IMR-90 (cell line): ENCODE data around the gene ABTB2. TPM values are rescaled to one million over a fixed set of nuclear protein-coding genes. Genes with fewer than 3 reads are reported as not detected.

Experiments used
- ATAC-seq: fragments of 200-7000 bp; cut with Tn5 transposase; 2 replicates; pipeline ENCODE4 v1.9.1; 2020; ENCODE audit warnings: low read depth, mild to moderate bottlenecking, moderate library complexity
- BruUV-seq: library from RNA; stranded (reverse); fragments of 400-500 nt; replicated peaks from 2 replicates; lab custom pipeline; 2021; lab: Mats Ljungman, UMichigan
- CTCF ChIA-PET: fragments of 300-600 bp; formaldehyde crosslinking; extraction: SDS; loops from one replicate; lab custom pipeline; 2021; ENCODE audit warnings: antibody characterized with exemption; lab: Yijun Ruan, JAX
- POLR2A ChIA-PET: fragments of 300-600 bp; sonication (Branson Sonifier 250); formaldehyde crosslinking; loops from one replicate; lab custom pipeline; 2022; ENCODE audit warnings: antibody characterized with exemption; ENCODE audit not compliant: unreplicated experiment; lab: Charles Lee
- DNase-seq: peaks from one replicate; pipeline ENCODE4 v3.0.0; 2013
- H2AFZ ChIP-seq: replicated peaks from 2 replicates; pipeline ENCODE3; 2013; ENCODE audit warnings: low read length, mild to moderate bottlenecking; ENCODE audit not compliant: poor library complexity
- H2AK5ac ChIP-seq: 2 replicates; pipeline ENCODE4 v1.6.1; 2013; ENCODE audit warnings: low read depth, low read length, inconsistent platforms
- H2AK9ac ChIP-seq: replicated peaks from 2 replicates; pipeline ENCODE3; 2013; ENCODE audit warnings: mild to moderate bottlenecking, low read depth, low read length, moderate library complexity; ENCODE audit not compliant: poor library complexity
- H2BK120ac ChIP-seq: 2 replicates; pipeline ENCODE4 v1.6.1; 2013; ENCODE audit warnings: low read depth, low read length, inconsistent platforms
- H2BK15ac ChIP-seq: 3 replicates; pipeline ENCODE4 v1.6.1; 2013; ENCODE audit warnings: low read depth, low read length, inconsistent platforms
- H2BK20ac ChIP-seq: 2 replicates; pipeline ENCODE4 v1.6.1; 2013; ENCODE audit warnings: low read depth, mild to moderate bottlenecking, inconsistent platforms, low read length, moderate library complexity
- H2BK5ac ChIP-seq: 2 replicates; pipeline ENCODE4 v1.6.1; 2013; ENCODE audit warnings: mild to moderate bottlenecking, low read depth, low read length, inconsistent platforms; ENCODE audit not compliant: poor library complexity, severe bottlenecking
- H3K14ac ChIP-seq: replicated peaks from 2 replicates; pipeline ENCODE4 v1.6.1; 2013; ENCODE audit warnings: low read depth, low read length, inconsistent platforms
- H3K18ac ChIP-seq: 2 replicates; pipeline ENCODE4 v1.6.1; 2013; ENCODE audit warnings: low read depth, low read length, control low read depth
- H3K23ac ChIP-seq: 2 replicates; pipeline ENCODE4 v1.6.1; 2013; ENCODE audit warnings: low read depth, low read length, inconsistent platforms
- H3K27ac ChIP-seq: 2 replicates; pipeline ENCODE4 v1.5.1; 2013; ENCODE audit warnings: mild to moderate bottlenecking, control low read depth, low read length; ENCODE audit not compliant: insufficient read depth
- H3K27me3 ChIP-seq: 2 replicates; pipeline ENCODE4 v1.6.1; 2013; ENCODE audit warnings: low read length; ENCODE audit not compliant: control insufficient read depth, insufficient read depth
- H3K36me3 ChIP-seq: 2 replicates; pipeline ENCODE4 v1.6.1; 2013; ENCODE audit warnings: low read length, mixed read lengths; ENCODE audit not compliant: control insufficient read depth, insufficient read depth
- H3K4ac ChIP-seq: 2 replicates; pipeline ENCODE4 v1.6.1; 2013; ENCODE audit warnings: low read depth, low read length, inconsistent platforms
- H3K4me1 ChIP-seq: 2 replicates; pipeline ENCODE4 v1.6.1; 2013; ENCODE audit warnings: low read length, mixed read lengths; ENCODE audit not compliant: control insufficient read depth, insufficient read depth
- H3K4me2 ChIP-seq: 2 replicates; pipeline ENCODE4 v1.6.1; 2013; ENCODE audit warnings: low read depth, mild to moderate bottlenecking, control low read depth, low read length, moderate library complexity
- H3K4me3 ChIP-seq: 2 replicates; pipeline ENCODE4 v1.5.1; 2013; ENCODE audit warnings: low read depth, mild to moderate bottlenecking, control low read depth, low read length, moderate library complexity; ENCODE audit not compliant: insufficient read depth
- H3K56ac ChIP-seq: 2 replicates; pipeline ENCODE4 v1.6.1; 2013; ENCODE audit warnings: low read length, inconsistent platforms; ENCODE audit not compliant: insufficient read depth; ENCODE audit errors: extremely low read depth
- H3K79me1 ChIP-seq, 2 experiments: 2 replicates each; pipeline ENCODE4 v1.6.1; 2013; ENCODE audit warnings: low read length in 2 of 2, inconsistent platforms in 1 of 2, low read depth in 1 of 2
- H3K9ac ChIP-seq: 2 replicates; pipeline ENCODE4 v1.6.1; 2013; ENCODE audit warnings: low read depth, low read length, control low read depth
- H3K9me1 ChIP-seq: 2 replicates; pipeline ENCODE4 v1.6.1; 2013; ENCODE audit warnings: low read length, inconsistent platforms; ENCODE audit not compliant: insufficient read depth
- H3K9me3 ChIP-seq: 2 replicates; pipeline ENCODE4 v1.6.1; 2013; ENCODE audit warnings: low read length; ENCODE audit not compliant: control insufficient read depth, insufficient read depth
- H4K20me1 ChIP-seq: 2 replicates; pipeline ENCODE4 v1.6.1; 2013; ENCODE audit warnings: low read length, inconsistent platforms; ENCODE audit not compliant: insufficient read depth
- H4K5ac ChIP-seq: 2 replicates; pipeline ENCODE4 v1.6.1; 2013; ENCODE audit warnings: mild to moderate bottlenecking, low read depth, low read length, control low read depth
- H4K8ac ChIP-seq, 2 experiments: 2 replicates each; pipeline ENCODE4 v1.6.1; 2013; ENCODE audit warnings: low read depth in 2 of 2, low read length in 2 of 2, control low read depth in 1 of 2, inconsistent platforms in 1 of 2
- H4K91ac ChIP-seq: 2 replicates; pipeline ENCODE4 v1.6.1; 2013; ENCODE audit warnings: low read depth, low read length, inconsistent platforms; ENCODE audit not compliant: insufficient read depth
- BHLHE40 ChIP-seq: fragments of 150-350 bp; IDR thresholded peaks from 2 replicates; pipeline ENCODE4 v1.6.1; 2016; ENCODE audit warnings: mild to moderate bottlenecking, low read depth, low read length
- CEBPB ChIP-seq: IDR thresholded peaks from 2 replicates; pipeline ENCODE4 v1.6.1; 2012; ENCODE audit warnings: low read depth, low read length, improper control_type of control experiment
- CHD1 ChIP-seq: IDR thresholded peaks from 2 replicates; pipeline ENCODE4 v1.6.1; 2012; ENCODE audit warnings: low read depth, low read length, improper control_type of control experiment
- FOS ChIP-seq: fragments of 150-350 bp; IDR thresholded peaks from 2 replicates; pipeline ENCODE4 v1.6.1; 2016; ENCODE audit warnings: low read depth, low read length
- MAFK ChIP-seq: IDR thresholded peaks from 2 replicates; pipeline ENCODE4 v1.6.1; 2012; ENCODE audit warnings: low read depth, low read length, improper control_type of control experiment
- MAZ ChIP-seq: IDR thresholded peaks from 2 replicates; pipeline ENCODE4 v1.6.1; 2012; ENCODE audit warnings: low read depth, mild to moderate bottlenecking, low read length, improper control_type of control experiment, moderate library complexity, borderline replicate concordance
- MXI1 ChIP-seq: IDR thresholded peaks from 2 replicates; pipeline ENCODE4 v1.6.1; 2012; ENCODE audit warnings: low read depth, mild to moderate bottlenecking, low read length, moderate library complexity, borderline replicate concordance
- NFE2L2 ChIP-seq: fragments of 150-350 bp; IDR thresholded peaks from 2 replicates; pipeline ENCODE4 v1.6.1; 2016; ENCODE audit warnings: low read depth, mild to moderate bottlenecking, low read length
- POLR2A ChIP-seq: IDR thresholded peaks from 2 replicates; pipeline ENCODE4 v1.6.1; 2012; ENCODE audit warnings: mild to moderate bottlenecking, low read depth, low read length
- RAD21 ChIP-seq: IDR thresholded peaks from 2 replicates; pipeline ENCODE4 v1.6.1; 2012; ENCODE audit warnings: low read length, improper control_type of control experiment
- RCOR1 ChIP-seq: IDR thresholded peaks from 2 replicates; pipeline ENCODE4 v1.6.1; 2012; ENCODE audit warnings: mild to moderate bottlenecking, low read length, improper control_type of control experiment; ENCODE audit not compliant: insufficient replicate concordance
- RFX5 ChIP-seq: IDR thresholded peaks from 2 replicates; pipeline ENCODE4 v1.8.0; 2012; ENCODE audit warnings: low read depth, mild to moderate bottlenecking, low read length, moderate library complexity
- SMC3 ChIP-seq: fragments of 150-350 bp; IDR thresholded peaks from 2 replicates; pipeline ENCODE4 v1.6.1; 2016; ENCODE audit warnings: low read depth, mild to moderate bottlenecking, antibody characterized with exemption, low read length, moderate library complexity
- WGBS, 2 experiments: methylation state at CpG; one replicate each; pipeline versions ENCODE4 v1.1.5 to v1.1.7; 2013; ENCODE audit warnings: missing lambda C conversion rate in 2 of 2; ENCODE audit not compliant: insufficient read length in 1 of 2; ENCODE audit errors: extremely low coverage in 2 of 2; 5-methylcytosine and 5-hydroxymethylcytosine counted together
- dilution Hi-C: fragments of 300-500 bp; cut with HindIII; formaldehyde crosslinking; loops from one replicate; pipeline ENCODE4 v1.14.3; 2018; ENCODE audit warnings: low sequenced_read_pairs; ENCODE audit not compliant: unreplicated experiment
- in situ Hi-C: fragments of 300-500 bp; cut with MboI; formaldehyde crosslinking; loops from 3 replicates; pipeline ENCODE4 v1.14.3; 2019; ENCODE audit warnings: low sequenced_read_pairs, inconsistent platforms, mixed read lengths
- intact Hi-C: fragments of 100-400 bp; cut with micrococcal nuclease; formaldehyde crosslinking; loops from 2 replicates; pipeline ENCODE4 v1.10.0; 2022
- polyA plus RNA-seq, 3 experiments: library from polyadenylated mRNA; depleted of rRNA; stranded (reverse); fragments of >200 nt; gene quantifications; 2 replicates each; pipeline ENCODE4 v1.2.3, GENCODE V29; 2012; ENCODE audit warnings: low replicate concordance in 1 of 3
- total RNA-seq: library from RNA; depleted of rRNA; stranded (reverse); fragments of >200 nt; gene quantifications from 2 replicates; pipeline ENCODE4 v1.2.3, GENCODE V29; 2012
- TF ChIP-seq, protein P1 (sequence below): fragments of 150-350 bp; IDR thresholded peaks from 2 replicates; pipeline ENCODE4 v1.6.1; 2017; ENCODE audit warnings: mild to moderate bottlenecking, antibody characterized with exemption, low read length, low read depth
- TF ChIP-seq, protein P2 (sequence below): conservative IDR thresholded peaks from 2 replicates; pipeline ENCODE4 v1.5.1; 2012; ENCODE audit warnings: mild to moderate bottlenecking, low read depth, low read length, improper control_type of control experiment

The ABTB2 gene
- total and polyA plus RNA-seq, 2 of the 4 experiments (the other 2 are of a cell fraction): 0.18 to 2.0 TPM

DNA sequence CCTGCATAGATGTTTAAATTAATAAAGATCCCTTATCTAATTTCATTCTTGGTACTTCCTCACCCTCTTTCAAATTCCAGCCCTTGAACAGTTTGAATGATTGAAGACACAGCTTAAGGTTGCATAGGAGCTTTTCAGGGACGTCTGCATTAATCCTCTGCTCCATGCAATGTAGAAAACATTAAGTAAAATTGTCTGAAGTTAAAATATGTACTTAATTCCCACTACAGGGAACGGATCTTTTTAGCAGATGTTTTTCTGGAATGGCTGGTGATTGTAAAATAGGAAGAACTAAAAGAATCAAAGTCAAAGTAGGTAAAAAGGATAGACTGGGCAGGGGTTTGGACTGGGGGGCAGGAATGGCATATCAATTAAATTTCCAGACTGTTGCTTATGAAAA, 58.9 kb downstream of the ABTB2 start:
- Histone ChIP-seq H3K27ac (no peak overlapping the region), H3K36me3 (no peaks in the 10 kb centered on the region), H3K9me1 (peaks cover 15% of the 10 kb centered on the region), H4K5ac (no peak overlapping the region), H2AK5ac (no peak overlapping the region), H2BK15ac (no peak overlapping the region), H3K79me1 (no peaks in the 10 kb centered on the region), H4K91ac (no peak overlapping the region), H3K56ac (no peak overlapping the region), H2BK5ac (no peak overlapping the region), H3K27me3 (peaks cover 2% of the 10 kb centered on the region; the same call in 1 of the 2 replicates), H3K4ac (no peak overlapping the region), H4K8ac (no peak overlapping the region), H3K4me1 (peaks cover 9% of the 10 kb centered on the region), H3K9me3 (no peaks in the 10 kb centered on the region), H3K4me2 (no peak overlapping the region), H2AK9ac (no peak overlapping the region), H2AFZ (no peak overlapping the region), H3K18ac (no peak overlapping the region), H3K14ac (no peak overlapping the region), H4K20me1 (peaks cover 12% of the 10 kb centered on the region; the same call in 1 of the 2 replicates), H3K4me3 (no peak overlapping the region), H2BK120ac (no peak overlapping the region), H3K23ac (no peak overlapping the region), H2BK20ac (no peak overlapping the region), H3K9ac (no peak overlapping the region)
- WGBS, 2 experiments: no CpG with 5 or more reads among the region's 2 CpGs
- ATAC-seq: no peak
- ChIA-PET POLR2A (no interaction called here), CTCF (no interaction called here)
- no TSS peak for BruUV-seq
- no peak for DNase-seq
- in situ Hi-C loops (no loop called here), dilution Hi-C loops (no loop called here), intact Hi-C loops (no loop called here)
- TF ChIP-seq RCOR1: no peak
- TF ChIP-seq MAZ: no peak
- no peak for TF ChIP-seq RFX5
- TF ChIP-seq BHLHE40: no peak
- TF ChIP-seq, protein P1, sequence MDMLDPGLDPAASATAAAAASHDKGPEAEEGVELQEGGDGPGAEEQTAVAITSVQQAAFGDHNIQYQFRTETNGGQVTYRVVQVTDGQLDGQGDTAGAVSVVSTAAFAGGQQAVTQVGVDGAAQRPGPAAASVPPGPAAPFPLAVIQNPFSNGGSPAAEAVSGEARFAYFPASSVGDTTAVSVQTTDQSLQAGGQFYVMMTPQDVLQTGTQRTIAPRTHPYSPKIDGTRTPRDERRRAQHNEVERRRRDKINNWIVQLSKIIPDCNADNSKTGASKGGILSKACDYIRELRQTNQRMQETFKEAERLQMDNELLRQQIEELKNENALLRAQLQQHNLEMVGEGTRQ: no peak
- TF ChIP-seq, protein P2, sequence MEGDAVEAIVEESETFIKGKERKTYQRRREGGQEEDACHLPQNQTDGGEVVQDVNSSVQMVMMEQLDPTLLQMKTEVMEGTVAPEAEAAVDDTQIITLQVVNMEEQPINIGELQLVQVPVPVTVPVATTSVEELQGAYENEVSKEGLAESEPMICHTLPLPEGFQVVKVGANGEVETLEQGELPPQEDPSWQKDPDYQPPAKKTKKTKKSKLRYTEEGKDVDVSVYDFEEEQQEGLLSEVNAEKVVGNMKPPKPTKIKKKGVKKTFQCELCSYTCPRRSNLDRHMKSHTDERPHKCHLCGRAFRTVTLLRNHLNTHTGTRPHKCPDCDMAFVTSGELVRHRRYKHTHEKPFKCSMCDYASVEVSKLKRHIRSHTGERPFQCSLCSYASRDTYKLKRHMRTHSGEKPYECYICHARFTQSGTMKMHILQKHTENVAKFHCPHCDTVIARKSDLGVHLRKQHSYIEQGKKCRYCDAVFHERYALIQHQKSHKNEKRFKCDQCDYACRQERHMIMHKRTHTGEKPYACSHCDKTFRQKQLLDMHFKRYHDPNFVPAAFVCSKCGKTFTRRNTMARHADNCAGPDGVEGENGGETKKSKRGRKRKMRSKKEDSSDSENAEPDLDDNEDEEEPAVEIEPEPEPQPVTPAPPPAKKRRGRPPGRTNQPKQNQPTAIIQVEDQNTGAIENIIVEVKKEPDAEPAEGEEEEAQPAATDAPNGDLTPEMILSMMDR: no peak
- no peak for TF ChIP-seq NFE2L2
- no peak for TF ChIP-seq CHD1
- TF ChIP-seq CEBPB: no peak
- TF ChIP-seq MXI1: no peak
- no peak for TF ChIP-seq POLR2A
- no peak for TF ChIP-seq SMC3
- no peak for TF ChIP-seq RAD21
- no peak for TF ChIP-seq MAFK
- no peak for TF ChIP-seq FOS
